Measurements from ENCODE around the gene RAB11A. TPM values are rescaled to one million over a fixed set of nuclear protein-coding genes. Genes with fewer than 3 reads are reported as not detected.

The RAB11A gene
- total and polyA plus RNA-seq, 9 of the 15 experiments (the other 6 are each of a cell fraction or from before 2014, with no cell fraction given), result 129 to 369 (median 245) TPM

GRCh38 chr15:65869126-65869953 lies at the start of gene RAB11A (continued):
- TF ChIP-seq MGA (IDR thresholded peaks at IDR 0.05) (peak; percentile 94), TGIF2 (CRISPR knock-in tag; IDR thresholded peaks at IDR 0.05) (no peak), CLOCK (CRISPR knock-in tag; IDR thresholded peaks at IDR 0.05; ENCODE audit: borderline replicate concordance) (no peak), HNRNPH1 (optimal IDR thresholded peaks at IDR 0.05; ENCODE audit: low read depth, low read length) (no peak), RFX5 (IDR thresholded peaks at IDR 0.05; ENCODE audit: low read depth, low read length) (peak; percentile 81; the same call in 1 of the 2 replicates), XRCC3 (IDR thresholded peaks at IDR 0.05) (no peak), ATF2 (CRISPR knock-in tag; IDR thresholded peaks at IDR 0.05) (no peak), DPF2 (IDR thresholded peaks at IDR 0.05) (0 out of 2 replicates have a peak, but pooled peaks have one; percentile 26), NR1H2 (CRISPR knock-in tag; IDR thresholded peaks at IDR 0.05) (no peak), EZH2 (IDR thresholded peaks at IDR 0.05; ENCODE audit: borderline replicate concordance, low read depth, low read length) (no peak), HNRNPUL1 (IDR thresholded peaks at IDR 0.05; ENCODE audit: low read length) (no peak), SMARCE1 (IDR thresholded peaks at IDR 0.05) (peak; percentile 10; the same call in 1 of the 2 replicates)

Measured in K562 (cell line).